HG03342 (cell line): Measurements from ENCODE around the gene HSFY2.
"Not testable (repeated sequence)": the region's sequence is repeated elsewhere in the genome, so short reads cannot be mapped to it uniquely, and the experiment has no call there.

Experiments used
- ATAC-seq: cut with Tn5 transposase; IDR thresholded peaks from one replicate; pipeline ENCODE4 v1.9.1; 2021; ENCODE audit warnings: mild to moderate bottlenecking, moderate library complexity; ENCODE audit not compliant: unreplicated experiment

HSFY2 gene, protein sequence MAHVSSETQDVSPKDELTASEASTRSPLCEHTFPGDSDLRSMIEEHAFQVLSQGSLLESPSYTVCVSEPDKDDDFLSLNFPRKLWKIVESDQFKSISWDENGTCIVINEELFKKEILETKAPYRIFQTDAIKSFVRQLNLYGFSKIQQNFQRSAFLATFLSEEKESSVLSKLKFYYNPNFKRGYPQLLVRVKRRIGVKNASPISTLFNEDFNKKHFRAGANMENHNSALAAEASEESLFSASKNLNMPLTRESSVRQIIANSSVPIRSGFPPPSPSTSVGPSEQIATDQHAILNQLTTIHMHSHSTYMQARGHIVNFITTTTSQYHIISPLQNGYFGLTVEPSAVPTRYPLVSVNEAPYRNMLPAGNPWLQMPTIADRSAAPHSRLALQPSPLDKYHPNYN

DNA sequence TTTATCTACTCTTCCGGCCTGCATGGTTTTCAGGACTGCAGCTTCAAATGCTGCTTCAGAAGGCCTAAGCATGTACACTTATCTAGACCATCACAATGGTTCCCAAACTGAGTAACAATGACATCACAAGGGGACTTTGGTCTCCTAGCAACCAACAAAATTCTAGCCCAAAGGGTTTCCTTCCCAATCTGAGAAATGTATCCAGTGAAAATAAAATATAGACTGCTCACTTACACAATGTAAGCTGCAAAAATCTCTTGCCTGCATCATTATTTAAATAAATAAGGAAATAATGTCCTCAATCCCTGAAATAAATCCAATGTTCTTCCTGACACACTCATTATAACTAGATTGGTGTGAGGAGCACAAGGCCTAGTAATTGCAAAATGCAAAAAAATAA is at the start of gene HSFY2:
Gene HSFY2, minus strand, starts transcription at position 101 of the 400 bp plus-strand sequence. CDS start 117 bp downstream, outside the sequence.
- ATAC-seq, result not testable (repeated sequence)

DNA sequence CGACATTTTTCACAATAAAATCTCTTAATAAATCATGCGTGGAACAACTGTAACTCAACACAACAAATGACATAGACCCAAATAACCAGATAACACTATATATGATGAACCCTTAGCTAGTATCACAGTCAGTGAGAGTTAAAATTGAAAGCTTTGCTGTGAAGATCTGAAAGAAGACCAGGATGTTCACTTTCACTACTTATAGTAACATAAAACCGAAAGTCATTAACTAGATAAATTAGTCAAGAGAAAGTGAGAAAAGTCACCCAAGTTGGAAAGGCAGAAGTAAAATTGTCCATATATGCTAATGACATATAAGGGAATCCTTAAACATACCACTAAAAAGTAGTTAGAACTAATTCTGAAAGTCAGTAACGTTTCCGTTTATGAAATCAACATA is 42.2 kb upstream of the HSFY2 start:
- not testable (repeated sequence) for ATAC-seq

DNA sequence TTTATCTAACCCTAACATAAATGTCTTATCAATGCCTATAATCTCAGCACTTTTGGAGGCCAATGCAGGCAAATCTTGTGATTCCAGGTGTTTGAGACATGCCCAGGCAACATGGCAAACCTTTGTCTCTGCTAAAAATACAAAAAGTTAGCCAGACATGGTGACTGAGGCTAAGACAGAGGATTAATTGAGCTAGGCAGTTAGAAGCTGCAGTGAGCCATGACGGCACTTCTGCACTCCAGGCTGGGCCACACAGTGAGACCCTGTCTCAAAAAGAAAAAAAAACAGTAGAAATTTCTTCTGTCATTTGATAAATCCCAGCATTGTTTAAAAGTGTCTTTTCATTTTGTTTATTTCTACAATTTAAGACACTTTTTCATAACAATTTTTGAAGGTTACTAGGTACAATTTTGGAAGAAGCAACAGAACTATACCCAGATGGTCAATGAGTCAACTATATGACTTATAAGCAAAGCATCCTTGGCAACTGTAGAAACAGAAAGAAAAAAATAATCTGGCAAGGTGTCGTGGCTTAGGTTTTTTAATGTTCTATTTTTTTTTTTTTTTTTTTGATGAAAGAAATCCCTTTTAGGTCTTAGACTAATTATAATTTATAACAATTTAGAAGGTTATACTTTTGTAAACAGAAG is 15.3 kb upstream of the HSFY2 start:
- ATAC-seq, result not testable (repeated sequence)

DNA sequence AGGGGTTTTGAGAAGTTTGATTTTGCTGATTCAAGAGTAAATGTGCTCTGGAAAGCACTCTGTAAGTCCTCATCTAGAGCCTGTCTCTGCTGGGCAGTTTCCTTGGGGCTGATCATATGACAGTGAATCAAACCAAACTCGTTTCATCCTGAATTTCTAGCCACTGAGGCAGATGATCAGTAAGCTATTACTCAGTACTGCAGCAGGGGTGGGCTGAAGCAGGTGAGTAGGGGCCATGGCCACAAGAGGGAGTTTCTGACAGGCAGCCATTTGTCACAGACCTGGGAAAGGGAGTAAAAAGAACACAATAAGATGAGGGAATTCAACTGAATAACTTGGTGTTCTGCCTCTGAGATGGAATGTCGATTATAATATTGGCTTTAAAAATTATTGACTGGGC is 19.5 kb downstream of the HSFY2 start:
- not testable (repeated sequence) for ATAC-seq

DNA sequence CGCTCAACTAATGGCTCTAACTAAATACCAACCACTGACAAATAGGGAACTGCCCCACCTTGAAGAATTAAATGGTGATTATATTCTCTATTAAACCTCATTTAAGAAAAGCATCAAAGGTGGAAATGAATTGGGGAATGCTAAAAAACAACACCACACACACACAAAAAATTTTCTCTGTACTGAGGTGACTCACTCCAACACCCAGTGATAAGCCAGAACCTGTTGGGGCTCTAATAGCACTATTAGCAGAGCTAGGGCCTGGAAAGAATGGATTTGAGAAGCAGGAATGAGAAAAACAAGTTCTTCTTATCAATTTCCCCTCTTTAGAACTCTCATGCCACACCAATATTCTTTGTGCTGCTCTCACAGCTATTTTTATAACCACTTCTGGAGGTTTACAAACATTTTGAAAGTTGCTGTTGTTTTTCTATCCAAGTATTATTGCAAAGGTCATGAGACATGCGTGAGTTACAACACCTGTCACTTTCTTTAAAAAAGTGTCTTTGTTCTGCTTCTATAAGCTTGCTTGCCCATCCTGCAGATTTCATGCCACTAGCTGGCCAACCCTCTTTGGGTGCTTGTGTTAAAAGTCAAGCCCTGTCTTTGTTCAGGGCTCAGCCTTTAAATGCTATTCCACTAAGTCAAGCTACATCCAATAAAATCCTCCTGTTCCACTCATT is 20.3 kb downstream of the HSFY2 start:
- not testable (repeated sequence) for ATAC-seq

DNA sequence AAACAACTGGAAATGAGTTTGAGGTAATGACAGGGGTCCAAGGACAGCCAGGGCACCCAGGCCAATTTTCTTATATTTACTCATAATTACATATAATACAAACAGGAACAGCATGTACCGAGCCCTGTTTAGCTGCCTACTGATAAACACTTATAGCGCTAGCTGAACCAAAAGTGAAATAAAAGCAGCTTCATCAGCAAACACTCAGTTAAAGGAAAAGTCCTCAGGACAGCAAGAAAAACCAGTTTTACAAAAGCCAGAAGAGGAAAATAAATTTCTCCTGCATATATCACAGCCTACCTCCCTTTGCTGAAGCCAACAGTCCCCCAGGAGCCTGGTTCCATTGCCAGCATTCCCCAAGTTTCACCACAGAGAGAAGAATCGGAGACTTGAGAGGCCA is 49.8 kb downstream of the HSFY2 start:
- ATAC-seq, result not testable (repeated sequence)
